ENCODE measurements around the gene SND1. TPM values are rescaled to one million over a fixed set of nuclear protein-coding genes. Genes with fewer than 3 reads are reported as not detected.

SND1 gene
- total RNA-seq, 6 experiments from 2014 or later = 77.5 to 150 (median 126) TPM

- no peak overlapping the region for H3K27ac ChIP-seq
- TF ChIP-seq, protein P1, sequence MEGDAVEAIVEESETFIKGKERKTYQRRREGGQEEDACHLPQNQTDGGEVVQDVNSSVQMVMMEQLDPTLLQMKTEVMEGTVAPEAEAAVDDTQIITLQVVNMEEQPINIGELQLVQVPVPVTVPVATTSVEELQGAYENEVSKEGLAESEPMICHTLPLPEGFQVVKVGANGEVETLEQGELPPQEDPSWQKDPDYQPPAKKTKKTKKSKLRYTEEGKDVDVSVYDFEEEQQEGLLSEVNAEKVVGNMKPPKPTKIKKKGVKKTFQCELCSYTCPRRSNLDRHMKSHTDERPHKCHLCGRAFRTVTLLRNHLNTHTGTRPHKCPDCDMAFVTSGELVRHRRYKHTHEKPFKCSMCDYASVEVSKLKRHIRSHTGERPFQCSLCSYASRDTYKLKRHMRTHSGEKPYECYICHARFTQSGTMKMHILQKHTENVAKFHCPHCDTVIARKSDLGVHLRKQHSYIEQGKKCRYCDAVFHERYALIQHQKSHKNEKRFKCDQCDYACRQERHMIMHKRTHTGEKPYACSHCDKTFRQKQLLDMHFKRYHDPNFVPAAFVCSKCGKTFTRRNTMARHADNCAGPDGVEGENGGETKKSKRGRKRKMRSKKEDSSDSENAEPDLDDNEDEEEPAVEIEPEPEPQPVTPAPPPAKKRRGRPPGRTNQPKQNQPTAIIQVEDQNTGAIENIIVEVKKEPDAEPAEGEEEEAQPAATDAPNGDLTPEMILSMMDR (IDR thresholded peaks at IDR 0.05) = no peak
- no peak overlapping the region for H3K4me3 ChIP-seq
- H3K36me3 ChIP-seq = peaks cover 0 to 11% (median 2%) of the 10 kb centered on the region in 4 donors
- 87% methylated on average over 3 of the region's 19 CpGs for WGBS (ENCODE audit: insufficient coverage, low coverage, low lambda C conversion rate, missing lambda C conversion rate)
- ATAC-seq = no peak
- H3K9me3 ChIP-seq = no peaks in the 10 kb centered on the region
- intact Hi-C loops (cut with DNase I) = no loop called here
- no peaks in the 10 kb centered on the region for H3K27me3 ChIP-seq
- no peak for DNase-seq
- peaks cover 0 to 9% (median 0%) of the 10 kb centered on the region in 4 donors for H3K4me1 ChIP-seq
Observed at GRCh38 chr7:128074336-128074735, 422.3 kb downstream of the SND1 start.

DNA sequence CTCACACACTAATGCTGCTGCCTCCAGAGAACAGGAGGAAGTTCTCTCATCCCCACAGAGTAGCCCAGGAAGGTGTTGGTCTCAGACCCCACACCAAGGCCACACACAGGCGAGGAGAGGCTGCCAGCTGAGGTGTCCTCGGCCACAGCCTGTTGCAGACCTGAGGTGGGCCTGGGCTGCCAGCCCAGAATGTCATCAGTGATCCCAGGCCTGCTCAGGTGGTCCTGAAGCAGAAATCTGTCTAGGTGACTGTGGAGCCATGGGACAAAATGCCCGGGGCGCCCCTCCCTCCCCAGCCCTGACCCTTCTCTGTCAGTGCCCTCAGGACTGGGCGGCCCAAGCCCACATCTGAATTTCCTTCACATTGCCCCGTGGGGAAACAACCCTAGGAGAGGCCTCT, 422.7 kb downstream of the SND1 start:
- intact Hi-C loops (cut with DNase I) = no loop called here
- no peak for TF ChIP-seq POLR2A (IDR thresholded peaks at IDR 0.05)
- TF ChIP-seq, protein P1 (IDR thresholded peaks at IDR 0.05) = no peak
- no peak overlapping the region for H3K27ac ChIP-seq
- peaks cover 0 to 11% (median 3%) of the 10 kb centered on the region in 4 donors for H3K36me3 ChIP-seq
- DNase-seq (no peak), ATAC-seq (no peak)
- no peaks in the 10 kb centered on the region for H3K9me3 ChIP-seq
- no peaks in the 10 kb centered on the region for H3K27me3 ChIP-seq
- WGBS (ENCODE audit: insufficient coverage, low coverage, low lambda C conversion rate, missing lambda C conversion rate) = 100% methylated on average over 1 of the region's 6 CpGs
- H3K4me3 ChIP-seq = no peak overlapping the region
- H3K4me1 ChIP-seq = peaks cover 0 to 9% (median 0%) of the 10 kb centered on the region in 4 donors

GRCh38 chr7:128075242-128076095, 423.5 kb downstream of the SND1 start:
- H3K36me3 ChIP-seq = peaks cover 0 to 11% (median 3%) of the 10 kb centered on the region in 4 donors
- H3K27me3 ChIP-seq = no peaks in the 10 kb centered on the region
- no peak overlapping the region for H3K27ac ChIP-seq
- peak in 3 of 4 donors; percentile 15 to 58 (median 50) for ATAC-seq
- H3K4me1 ChIP-seq = peaks cover 0 to 9% (median 0%) of the 10 kb centered on the region in 4 donors
- no peak for DNase-seq
- 73% methylated on average over 2 of the region's 12 CpGs for WGBS (ENCODE audit: insufficient coverage, low coverage, low lambda C conversion rate, missing lambda C conversion rate)
- intact Hi-C loops (cut with DNase I) = no loop called here
- H3K4me3 ChIP-seq = no peak overlapping the region
- TF ChIP-seq, protein P1 (IDR thresholded peaks at IDR 0.05) = no peak
- TF ChIP-seq POLR2A (IDR thresholded peaks at IDR 0.05) = no peak
- no peaks in the 10 kb centered on the region for H3K9me3 ChIP-seq

DNA sequence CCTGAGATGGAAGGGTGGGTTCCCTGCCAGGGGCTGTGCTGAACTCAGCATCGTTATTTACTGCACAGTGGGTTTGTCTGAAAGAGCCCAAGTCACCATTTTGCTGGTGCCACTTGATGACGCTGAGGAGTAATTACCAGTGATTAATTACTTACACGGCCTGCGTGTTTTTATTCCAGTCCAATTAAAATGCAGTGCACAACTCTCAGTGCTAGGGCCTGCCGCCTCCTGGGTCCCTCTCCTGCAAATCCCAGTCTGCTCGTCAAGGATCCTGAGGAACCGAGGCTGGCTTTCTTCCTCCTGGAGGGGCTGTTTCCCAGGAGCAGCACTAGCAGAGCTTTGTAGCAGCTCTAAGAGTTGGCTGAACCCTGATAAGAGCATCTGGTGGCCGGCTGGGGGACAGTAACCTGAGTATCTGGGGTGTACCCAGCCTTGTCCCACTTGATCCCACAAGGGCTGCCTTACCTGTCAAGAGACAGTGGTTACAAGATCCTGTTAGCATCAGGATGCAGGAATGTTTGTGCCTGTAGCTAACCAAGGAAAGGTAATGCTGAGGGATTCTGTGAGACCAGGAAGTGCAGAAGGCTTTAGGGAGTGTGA, 424.3 kb downstream of the SND1 start:
- intact Hi-C loops (cut with DNase I) = no loop called here
- Histone ChIP-seq H3K4me1 (peaks cover 0 to 9% (median 0%) of the 10 kb centered on the region in 4 donors), H3K27me3 (no peaks in the 10 kb centered on the region), H3K4me3 (no peak overlapping the region), H3K36me3 (peaks cover 0 to 11% (median 3%) of the 10 kb centered on the region in 4 donors), H3K9me3 (no peaks in the 10 kb centered on the region), H3K27ac (no peak overlapping the region)
- DNase-seq (no peak), ATAC-seq (no peak)
- no CpG with 5 or more reads among the region's 8 CpGs for WGBS (ENCODE audit: insufficient coverage, low coverage, low lambda C conversion rate, missing lambda C conversion rate)
- TF ChIP-seq POLR2A (IDR thresholded peaks at IDR 0.05) = no peak
- TF ChIP-seq, protein P1 (IDR thresholded peaks at IDR 0.05) = no peak

Data from right lobe of liver (tissue), 6 donors.